ENCODE results near the gene HOXA11. TPM values are rescaled to one million over a fixed set of nuclear protein-coding genes. Genes with fewer than 3 reads are reported as not detected.

The HOXA11 gene
- total and polyA plus RNA-seq, 2 of the 4 experiments (the other 2 are of a cell fraction): 0.05 TPM; not detected in 1

DNA sequence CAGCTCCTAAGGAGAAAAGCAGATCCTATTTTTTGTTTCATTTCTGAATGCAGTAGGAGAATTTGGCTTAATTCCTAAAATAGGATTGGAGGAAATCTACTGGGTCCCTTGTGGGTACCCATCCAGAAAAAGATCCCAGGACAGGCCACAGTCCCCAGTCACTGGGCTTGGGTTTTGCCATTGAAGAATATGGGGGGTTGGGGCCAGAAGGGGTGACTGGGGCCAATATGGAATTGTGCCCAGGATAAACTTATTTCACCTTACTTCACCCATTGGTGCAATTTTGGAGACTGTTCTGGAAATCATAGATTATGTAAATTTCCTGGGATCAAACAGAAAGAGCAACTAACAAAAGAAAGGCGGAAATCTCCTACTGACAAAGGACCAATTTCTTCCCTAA is 46.6 kb downstream of the HOXA11 start:
- peaks cover 5% of the 10 kb centered on the region; the same call in 1 of the 2 replicates for H3K9me1 ChIP-seq (ENCODE audit: insufficient read depth, low read length)
- DNase-seq (no peak), ATAC-seq (ENCODE audit: low read depth) (no peak)
- H2BK120ac ChIP-seq (ENCODE audit: low read depth, low read length): peak overlapping the region; percentile 75
- POLR2A ChIA-PET (ENCODE audit: unreplicated experiment): no interaction called here
- peaks cover 9% of the 10 kb centered on the region for H3K36me3 ChIP-seq (ENCODE audit: control insufficient read depth, insufficient read depth, low read length)
- H2BK15ac ChIP-seq (ENCODE audit: low read depth, low read length): peak overlapping the region; percentile 52; the same call in 1 of the 3 replicates
- no peaks in the 10 kb centered on the region for H3K27me3 ChIP-seq (ENCODE audit: control insufficient read depth, insufficient read depth, low read length)
- H3K4me1 ChIP-seq (ENCODE audit: control insufficient read depth, insufficient read depth, low read length): peaks cover 20% of the 10 kb centered on the region
- peak overlapping the region; percentile 94 for H3K4me2 ChIP-seq (ENCODE audit: low read depth, low read length)
- H4K5ac ChIP-seq (ENCODE audit: low read depth, low read length): peak overlapping the region; percentile 71; the same call in 1 of the 2 replicates
- peak overlapping the region; percentile 50 to 67; a peak in 1 of 4 replicates for H4K8ac ChIP-seq (ENCODE audit: low read depth in 2 of 2, low read length in 2 of 2)
- H2AK5ac ChIP-seq (ENCODE audit: low read depth, low read length): no peak overlapping the region
- BruUV-seq (replicated peaks): no TSS peak
- H2BK20ac ChIP-seq (ENCODE audit: low read depth, low read length): peak overlapping the region; percentile 69; the same call in 1 of the 2 replicates
- no CpG with 5 or more reads among the region's 1 CpG for WGBS, 2 experiments (ENCODE audit: extremely low coverage in 2 of 2, insufficient read length in 1 of 2)
- no peaks in the 10 kb centered on the region for H3K9me3 ChIP-seq (ENCODE audit: control insufficient read depth, insufficient read depth, low read length)
- peak overlapping the region; percentile 35 for H2BK5ac ChIP-seq (ENCODE audit: low read depth, low read length, poor library complexity, severe bottlenecking)
- no peak overlapping the region for H2AK9ac ChIP-seq (replicated peaks; ENCODE audit: low read depth, low read length, poor library complexity)
- intact Hi-C loops (cut with micrococcal nuclease): no loop called here
- in situ Hi-C loops (cut with MboI; ENCODE audit: low sequenced_read_pairs): no loop called here
- peak overlapping the region; percentile 79; the same call in 1 of the 2 replicates for H3K56ac ChIP-seq (ENCODE audit: extremely low read depth, insufficient read depth, low read length)
- peak overlapping the region; percentile 68 for H4K91ac ChIP-seq (ENCODE audit: insufficient read depth, low read depth, low read length)
- TF ChIP-seq NFE2L2 (IDR thresholded peaks at IDR 0.05; ENCODE audit: low read depth, low read length): no peak
- TF ChIP-seq CEBPB (IDR thresholded peaks at IDR 0.05; ENCODE audit: low read depth, low read length): no peak
- TF ChIP-seq, protein P1, sequence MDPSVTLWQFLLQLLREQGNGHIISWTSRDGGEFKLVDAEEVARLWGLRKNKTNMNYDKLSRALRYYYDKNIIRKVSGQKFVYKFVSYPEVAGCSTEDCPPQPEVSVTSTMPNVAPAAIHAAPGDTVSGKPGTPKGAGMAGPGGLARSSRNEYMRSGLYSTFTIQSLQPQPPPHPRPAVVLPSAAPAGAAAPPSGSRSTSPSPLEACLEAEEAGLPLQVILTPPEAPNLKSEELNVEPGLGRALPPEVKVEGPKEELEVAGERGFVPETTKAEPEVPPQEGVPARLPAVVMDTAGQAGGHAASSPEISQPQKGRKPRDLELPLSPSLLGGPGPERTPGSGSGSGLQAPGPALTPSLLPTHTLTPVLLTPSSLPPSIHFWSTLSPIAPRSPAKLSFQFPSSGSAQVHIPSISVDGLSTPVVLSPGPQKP (IDR thresholded peaks at IDR 0.05; ENCODE audit: borderline replicate concordance, low read depth, low read length): no peak
- no peak for TF ChIP-seq FOS (IDR thresholded peaks at IDR 0.05; ENCODE audit: low read depth, low read length)
- TF ChIP-seq RCOR1 (IDR thresholded peaks at IDR 0.05; ENCODE audit: insufficient replicate concordance, low read length): no peak
- TF ChIP-seq RFX5 (IDR thresholded peaks at IDR 0.05; ENCODE audit: low read depth, low read length): no peak
- TF ChIP-seq MAFK (IDR thresholded peaks at IDR 0.05; ENCODE audit: low read depth, low read length): no peak
- no peak for TF ChIP-seq CHD1 (IDR thresholded peaks at IDR 0.05; ENCODE audit: low read depth, low read length)
- peak overlapping the region; percentile 30; the same call in 1 of the 2 replicates for H3K4me3 ChIP-seq (ENCODE audit: insufficient read depth, low read depth, low read length)
- peak overlapping the region; percentile 78 for H3K14ac ChIP-seq (replicated peaks; ENCODE audit: low read depth, low read length)
- peak overlapping the region; percentile 85; the same call in 1 of the 2 replicates for H3K23ac ChIP-seq (ENCODE audit: low read depth, low read length)
- H3K18ac ChIP-seq (ENCODE audit: low read depth, low read length): peak overlapping the region; percentile 89
- dilution Hi-C loops (cut with HindIII; ENCODE audit: low sequenced_read_pairs, unreplicated experiment): no loop called here
- CTCF ChIA-PET: no interaction called here
- no peak overlapping the region for H2AFZ ChIP-seq (replicated peaks; ENCODE audit: low read length, poor library complexity)
- H3K4ac ChIP-seq (ENCODE audit: low read depth, low read length): peak overlapping the region; percentile 55
- no peaks in the 10 kb centered on the region for H4K20me1 ChIP-seq (ENCODE audit: insufficient read depth, low read length)
- peaks cover 6 to 38% of the 10 kb centered on the region in 2 experiments for H3K79me1 ChIP-seq (ENCODE audit: low read depth in 1 of 2, low read length in 2 of 2)
- H3K27ac ChIP-seq (ENCODE audit: insufficient read depth, low read length): peak overlapping the region; percentile 94
- peak overlapping the region; percentile 89 for H3K9ac ChIP-seq (ENCODE audit: low read depth, low read length)

Data from IMR-90 (cell line).